Measurements from ENCODE around the gene SNRPF. TPM values are rescaled to one million over a fixed set of nuclear protein-coding genes. Genes with fewer than 3 reads are reported as not detected.

SNRPF gene
- total and polyA plus RNA-seq, 11 donors = 2.5 to 48.6 (median 11.9) TPM

GRCh38 chr12:95890958-95891357 is 32.2 kb downstream of the SNRPF start:
- no peak for ATAC-seq
- Histone ChIP-seq H3K4me3 (no peak overlapping the region), H3K27me3 (no peaks in the 10 kb centered on the region), H3K9me3 (no peaks in the 10 kb centered on the region), H3K4me1 (no peaks in the 10 kb centered on the region), H3K27ac (no peak overlapping the region), H3K36me3 (no peaks in the 10 kb centered on the region)
- DNase-seq = no peak
- WGBS, 4 donors = 75 to 77% (median 75%) methylated on average over 3 of the region's 3 CpGs
- TF ChIP-seq POLR2A (IDR thresholded peaks at IDR 0.05) (no peak), CTCF (IDR thresholded peaks at IDR 0.05) (no peak)
- intact Hi-C loops (cut with DNase I) = no loop called here

GRCh38 chr12:95896846-95897245 is 38.1 kb downstream of the SNRPF start:
- no peak for TF ChIP-seq CTCF (IDR thresholded peaks at IDR 0.05)
- TF ChIP-seq POLR2A (IDR thresholded peaks at IDR 0.05) = no peak
- ATAC-seq (no peak), DNase-seq (no peak)
- intact Hi-C loops (cut with DNase I) = no loop called here
- Histone ChIP-seq H3K27ac (no peak overlapping the region), H3K4me3 (no peak overlapping the region), H3K4me1 (no peaks in the 10 kb centered on the region), H3K36me3 (no peaks in the 10 kb centered on the region), H3K27me3 (no peaks in the 10 kb centered on the region), H3K9me3 (no peaks in the 10 kb centered on the region)
- WGBS, 4 donors = 69 to 91% (median 89%) methylated on average over 4 of the region's 4 CpGs

- Histone ChIP-seq H3K36me3 (no peaks in the 10 kb centered on the region), H3K4me1 (no peaks in the 10 kb centered on the region), H3K27me3 (no peaks in the 10 kb centered on the region), H3K27ac (no peak overlapping the region), H3K9me3 (peaks cover 0 to 10% (median under 1%) of the 10 kb centered on the region in 12 donors), H3K4me3 (no peak overlapping the region)
- TF ChIP-seq POLR2A (IDR thresholded peaks at IDR 0.05) = no peak
- no peak for TF ChIP-seq CTCF (IDR thresholded peaks at IDR 0.05)
- DNase-seq (no peak), ATAC-seq (no peak)
- intact Hi-C loops (cut with DNase I) = no loop called here
- 57 to 73% (median 70%) methylated on average over 4 of the region's 4 CpGs for WGBS, 4 donors
Observed at GRCh38 chr12:95898081-95898480, 39.3 kb downstream of the SNRPF start.

GRCh38 chr12:95908573-95908972 is 49.8 kb downstream of the SNRPF start:
- Histone ChIP-seq H3K4me1 (no peaks in the 10 kb centered on the region), H3K27ac (no peak overlapping the region), H3K4me3 (no peak overlapping the region), H3K27me3 (no peaks in the 10 kb centered on the region), H3K36me3 (no peaks in the 10 kb centered on the region), H3K9me3 (peaks cover 0 to 7% (median 0%) of the 10 kb centered on the region in 12 donors)
- TF ChIP-seq CTCF (IDR thresholded peaks at IDR 0.05) = no peak
- no peak for TF ChIP-seq POLR2A (IDR thresholded peaks at IDR 0.05)
- no peak for DNase-seq
- ATAC-seq = no peak
- intact Hi-C loops (cut with DNase I) = no loop called here
